ENCODE measurements around the gene PTPRR.
A peak's percentile ranks its signal among the peaks of the same experiment; 100 is the strongest.

PTPRR gene

DNA sequence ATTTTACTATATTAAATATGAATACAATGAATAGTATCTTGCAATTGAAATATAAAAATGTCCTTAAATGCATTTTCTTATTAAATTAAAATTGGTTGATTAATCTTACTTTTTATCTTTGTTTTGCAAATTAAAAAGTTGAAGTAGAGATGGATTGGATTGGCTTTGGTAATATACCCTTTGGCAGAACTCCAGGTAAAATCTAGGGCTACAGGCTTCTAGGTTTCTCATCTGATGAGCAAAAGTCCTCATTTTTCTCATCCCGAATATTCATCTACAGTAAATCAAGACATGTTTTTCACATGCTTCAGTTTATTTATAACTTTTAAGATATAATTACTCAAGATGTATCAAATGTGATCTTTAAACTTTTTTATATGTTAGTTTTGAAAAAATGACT lies 2.2 kb downstream of the PTPRR start:
- DNase-seq (ENCODE audit: low spot score): no peak

DNA sequence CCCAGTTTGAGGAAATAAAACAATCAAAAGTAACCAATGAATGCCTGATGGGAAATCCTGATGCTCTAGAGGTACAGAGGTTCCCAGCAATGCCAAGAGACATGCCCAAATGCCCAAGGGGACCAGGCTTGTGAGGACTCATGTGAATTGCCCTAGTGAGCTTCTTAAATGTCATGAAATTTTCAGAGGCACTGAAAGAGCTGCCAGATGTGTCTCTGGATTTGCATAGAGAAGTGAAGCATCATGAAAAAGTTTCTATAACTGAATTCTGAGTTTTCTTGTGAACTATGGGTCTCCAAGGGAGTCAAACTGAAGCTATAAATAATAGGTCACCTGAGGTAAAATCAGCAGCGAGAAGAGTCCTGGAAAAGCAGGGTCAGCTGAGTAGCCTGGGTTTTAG lies 9.9 kb downstream of the PTPRR start:
- DNase-seq (ENCODE audit: low spot score): no peak

DNA sequence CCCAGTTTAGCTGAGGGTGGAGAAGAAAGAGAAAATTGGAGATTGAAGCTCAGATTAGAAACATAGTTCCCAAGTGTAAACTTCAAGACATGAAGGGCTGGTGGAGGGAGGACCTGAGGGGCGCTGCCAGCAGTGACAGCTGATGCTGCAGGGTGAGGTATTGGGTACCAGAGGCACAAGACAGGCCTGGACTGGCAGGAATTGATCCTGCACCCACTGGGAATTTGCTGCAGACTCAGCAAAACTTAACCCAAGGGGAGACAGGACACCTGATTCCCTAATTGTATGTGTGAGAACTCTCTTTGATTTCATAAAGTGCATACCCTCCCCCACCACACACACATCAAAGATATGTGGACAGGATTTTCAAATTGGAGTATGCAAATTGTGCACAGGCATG lies 11.6 kb downstream of the PTPRR start:
- DNase-seq (ENCODE audit: low spot score): no peak

DNA sequence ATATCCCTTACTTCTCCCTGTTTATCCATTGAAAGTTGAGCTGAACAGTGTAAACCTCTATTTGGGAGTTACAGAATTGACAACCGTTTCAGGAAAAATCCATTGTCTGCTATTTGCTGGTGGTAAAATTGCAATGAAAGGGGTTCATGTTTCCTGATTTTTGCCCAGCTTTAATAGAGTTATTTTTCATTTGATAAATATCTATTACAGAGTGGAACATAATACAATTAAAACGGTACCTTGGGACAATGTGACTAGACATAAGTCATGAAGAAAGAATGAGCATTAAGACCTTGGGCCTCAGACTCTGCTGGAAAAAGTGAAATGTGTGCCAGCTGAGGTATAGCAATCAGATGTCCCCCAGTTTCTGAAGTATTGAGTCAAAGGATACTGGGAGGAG lies 13.1 kb downstream of the PTPRR start:
- no peak for DNase-seq (ENCODE audit: low spot score)

DNA sequence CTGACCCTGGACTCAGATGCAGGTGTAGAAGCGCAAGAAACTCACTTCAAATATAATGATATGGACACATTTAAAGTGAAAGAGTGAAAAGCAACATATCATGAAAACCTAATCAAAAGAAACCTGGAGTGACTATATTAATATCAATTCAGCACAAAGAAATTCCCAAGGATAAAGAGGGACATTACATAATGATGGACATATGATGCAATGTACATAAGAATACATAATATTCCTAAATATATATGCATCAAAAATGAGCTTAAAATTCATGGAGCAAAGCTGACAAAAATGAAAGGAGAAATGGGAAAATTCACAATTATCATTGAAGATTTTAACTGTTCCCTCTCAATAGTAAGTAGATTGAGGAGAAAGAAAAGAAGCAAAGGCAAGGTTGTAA lies 24.6 kb downstream of the PTPRR start:
- DNase-seq (ENCODE audit: low spot score): no peak

DNA sequence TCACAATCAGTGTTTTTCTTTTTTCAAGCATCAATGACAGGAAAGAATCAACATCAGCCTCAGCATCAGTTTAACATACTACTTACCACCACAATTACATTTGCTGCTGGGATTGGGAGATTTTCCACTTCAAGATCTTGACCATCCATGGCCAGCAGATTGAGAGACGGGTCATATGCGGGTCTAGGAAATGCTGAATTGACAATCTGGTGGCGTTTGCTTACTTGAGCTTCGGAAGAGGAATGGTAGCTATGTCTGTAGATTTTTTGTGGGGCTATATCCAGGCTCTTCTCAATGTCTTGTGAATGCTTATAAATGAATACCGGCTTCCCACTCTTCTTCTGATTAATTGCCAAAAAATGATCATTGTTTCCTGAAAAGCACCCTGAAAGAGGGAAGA lies 27.9 kb downstream of the PTPRR start:
- DNase-seq (ENCODE audit: low spot score): no peak

DNA sequence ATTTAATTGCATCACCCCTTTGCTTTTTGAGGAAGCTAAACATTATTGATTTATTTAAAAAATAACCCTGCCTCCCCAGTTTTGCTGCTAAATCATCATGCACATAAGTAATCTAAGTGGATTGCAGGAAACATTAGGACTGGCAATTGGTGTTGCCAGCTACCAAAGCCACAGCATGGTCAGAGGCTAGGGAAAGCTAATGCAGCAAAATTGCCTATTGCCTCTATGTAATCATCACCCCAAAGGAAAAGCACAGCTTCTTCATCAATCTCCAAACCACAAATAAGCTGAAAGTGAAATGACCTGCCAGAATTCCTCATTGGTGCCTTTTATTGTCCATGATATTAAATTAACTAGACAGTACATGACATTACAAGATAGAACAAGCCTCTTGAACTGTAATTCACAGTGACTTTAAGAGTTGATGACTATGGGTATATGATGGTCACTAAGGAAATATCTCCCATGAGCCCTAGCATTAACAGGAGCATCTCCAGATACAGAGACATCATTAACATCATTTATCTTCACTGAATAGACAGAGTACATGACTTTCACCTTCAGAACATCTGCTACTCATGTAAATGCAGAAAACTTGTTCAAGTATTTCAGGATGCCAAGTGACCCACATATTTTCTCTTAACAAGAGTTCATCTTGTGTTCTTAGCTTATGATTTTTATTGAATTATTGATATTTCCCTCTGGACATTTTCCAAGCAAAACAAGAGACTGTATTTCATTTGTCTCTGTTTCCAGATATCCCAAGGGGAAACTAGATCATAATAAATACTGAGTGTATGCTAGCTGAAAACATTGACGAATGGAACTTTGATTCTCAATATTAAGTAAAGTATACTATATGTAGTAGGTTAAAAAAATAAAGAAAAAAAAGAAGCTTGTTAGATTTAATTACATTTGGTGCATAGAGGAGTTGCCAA lies 29.4 kb downstream of the PTPRR start:
- no peak for DNase-seq (ENCODE audit: low spot score)

DNA sequence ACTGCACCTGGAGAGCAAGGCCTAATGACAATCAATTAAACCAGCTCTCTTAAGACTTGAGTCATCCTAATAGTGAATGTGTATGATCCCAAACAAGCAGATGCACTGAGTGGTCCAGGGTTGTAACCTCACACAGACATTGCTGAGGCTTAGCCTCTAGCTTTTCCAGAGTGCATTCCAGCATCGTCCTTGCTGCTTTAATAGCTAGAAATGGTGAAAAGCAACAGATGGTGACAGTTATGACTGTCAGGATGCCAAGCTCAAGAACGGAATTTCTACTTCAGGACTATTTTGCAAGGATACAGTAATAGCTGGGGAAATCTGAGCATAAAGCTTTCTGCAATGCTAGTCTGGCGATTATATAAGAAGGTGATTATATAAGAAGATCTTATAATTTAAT lies 34.6 kb downstream of the PTPRR start:
- DNase-seq (ENCODE audit: low spot score): peak; percentile 30

DNA sequence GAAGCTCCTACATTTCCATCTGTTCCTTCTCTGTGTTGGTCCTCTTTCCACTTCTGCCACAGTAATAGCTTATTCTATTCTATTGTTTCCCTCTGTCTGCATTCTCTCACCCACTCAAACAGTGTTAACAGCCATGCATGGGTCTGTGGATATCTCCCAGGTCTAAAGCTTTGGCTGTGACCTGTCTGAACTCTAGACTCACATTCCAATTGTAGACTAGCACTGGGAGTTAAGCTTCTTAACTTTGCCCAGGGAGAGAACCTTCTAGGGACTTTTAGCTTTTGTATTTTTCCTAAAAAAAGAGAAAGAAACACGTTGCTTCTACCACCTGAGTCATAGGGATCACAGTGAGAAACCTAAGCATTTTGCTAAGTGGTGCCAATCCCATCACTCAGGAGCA lies 36.7 kb downstream of the PTPRR start:
- no peak for DNase-seq (ENCODE audit: low spot score)

DNA sequence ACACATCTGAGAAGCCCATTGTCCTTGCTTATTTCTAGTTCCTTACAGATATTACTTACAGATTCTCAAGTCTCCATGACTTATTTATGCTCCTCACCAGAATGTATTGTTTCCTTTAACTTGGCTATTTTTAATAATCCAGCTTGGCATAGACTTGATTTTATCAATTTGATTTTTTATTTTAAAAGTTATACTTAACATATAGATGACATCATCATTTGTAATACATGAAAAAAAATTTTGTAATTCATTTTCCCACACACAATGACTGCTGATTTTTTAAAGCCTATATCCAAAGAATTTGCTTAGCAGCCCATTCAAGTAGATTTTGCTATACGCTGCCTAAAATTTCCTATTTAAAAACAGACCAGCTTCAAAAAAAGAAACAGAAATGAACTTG lies 39.8 kb downstream of the PTPRR start:
- DNase-seq (ENCODE audit: low spot score): no peak

DNA sequence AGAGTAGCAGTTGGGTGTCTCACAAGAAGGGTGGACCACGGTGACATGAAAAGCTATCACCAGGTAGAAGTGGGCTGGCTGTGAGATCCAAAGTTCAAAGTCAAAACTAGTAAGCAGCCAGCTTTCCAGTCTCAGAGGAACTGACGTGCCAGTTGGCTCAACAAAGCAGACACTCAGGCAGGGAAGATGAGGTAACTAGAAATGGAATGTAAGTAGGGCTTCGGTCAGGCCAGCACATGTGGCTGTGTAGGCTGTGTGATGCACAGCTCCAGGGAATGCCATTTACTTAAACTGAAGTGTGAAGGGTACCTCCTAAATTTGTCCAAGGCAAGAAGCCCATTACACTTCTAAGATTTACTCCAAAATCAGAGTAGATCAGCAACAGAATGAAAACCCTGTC lies 43.6 kb downstream of the PTPRR start:
- no peak for DNase-seq (ENCODE audit: low spot score)

DNA sequence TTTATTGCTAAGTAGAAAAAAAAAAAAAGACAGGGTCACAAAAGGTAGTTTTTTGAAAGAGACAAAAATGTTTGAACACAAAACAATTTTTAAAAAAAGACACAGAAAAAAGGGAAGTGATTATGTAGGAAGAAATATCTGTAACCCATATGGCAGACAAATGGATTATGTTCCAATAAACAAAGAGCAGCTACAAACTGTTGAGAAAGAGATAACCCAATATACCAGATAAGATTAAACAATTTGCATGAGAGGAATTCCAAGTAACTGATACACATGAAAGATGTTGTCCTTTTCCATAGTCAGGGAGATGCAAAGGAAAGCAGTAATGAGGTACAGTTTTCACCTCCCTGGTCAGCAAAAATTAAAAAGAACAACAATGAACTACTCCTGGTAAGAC lies 44.9 kb downstream of the PTPRR start:
- no peak for DNase-seq (ENCODE audit: low spot score)

DNA sequence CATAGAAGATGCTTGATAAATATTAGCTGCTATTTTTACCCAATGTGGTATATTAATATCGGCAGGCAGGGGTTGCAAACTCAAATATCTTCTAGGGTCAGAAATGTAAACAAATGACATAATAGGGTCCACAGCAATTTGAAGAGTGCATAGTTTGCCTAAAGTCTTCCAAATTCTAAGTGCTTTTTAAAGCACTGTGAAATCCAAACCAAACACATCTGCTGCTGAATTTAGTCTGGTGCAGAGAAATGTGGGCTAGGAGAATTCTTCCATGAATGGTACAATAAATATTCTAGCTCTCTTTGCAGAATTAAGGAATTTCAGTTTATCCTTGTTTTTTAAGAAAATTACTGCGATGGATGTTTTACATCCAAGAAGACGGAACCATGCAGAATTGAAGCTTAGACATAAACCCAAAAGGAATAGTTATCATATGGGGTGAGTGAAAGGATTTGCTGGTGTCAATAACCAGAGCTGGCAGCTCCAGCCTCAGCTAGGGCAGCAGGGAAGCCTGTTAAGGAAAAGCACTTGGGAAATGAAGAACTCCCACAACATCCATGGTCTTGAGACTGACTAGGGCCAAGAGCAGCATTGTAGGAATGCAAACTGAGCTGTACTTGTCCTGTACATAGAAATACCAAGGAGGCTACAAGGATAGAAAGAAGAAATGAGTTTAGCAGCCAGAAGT lies 65.5 kb downstream of the PTPRR start:
- no peak for DNase-seq (ENCODE audit: low spot score)

DNA sequence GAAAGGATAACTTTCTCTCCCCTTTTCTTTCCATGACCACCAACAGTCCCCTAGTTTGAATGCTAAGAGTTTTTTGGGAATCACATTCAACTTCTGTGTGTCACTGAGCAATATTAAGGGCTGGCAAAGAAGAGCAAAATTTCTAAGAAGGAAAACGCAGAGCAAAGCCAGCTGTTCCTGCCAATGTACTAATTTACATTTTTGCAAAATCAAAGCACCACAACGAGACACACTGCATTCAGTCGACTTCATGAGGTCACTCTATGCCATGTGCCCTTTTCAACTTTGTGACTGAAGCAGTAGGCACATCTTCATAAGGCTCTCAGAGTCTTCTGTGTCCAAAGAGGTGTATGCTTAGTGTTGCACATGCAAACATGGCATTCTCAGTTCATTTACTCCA lies 66.4 kb downstream of the PTPRR start:
- no peak for DNase-seq (ENCODE audit: low spot score)

DNA sequence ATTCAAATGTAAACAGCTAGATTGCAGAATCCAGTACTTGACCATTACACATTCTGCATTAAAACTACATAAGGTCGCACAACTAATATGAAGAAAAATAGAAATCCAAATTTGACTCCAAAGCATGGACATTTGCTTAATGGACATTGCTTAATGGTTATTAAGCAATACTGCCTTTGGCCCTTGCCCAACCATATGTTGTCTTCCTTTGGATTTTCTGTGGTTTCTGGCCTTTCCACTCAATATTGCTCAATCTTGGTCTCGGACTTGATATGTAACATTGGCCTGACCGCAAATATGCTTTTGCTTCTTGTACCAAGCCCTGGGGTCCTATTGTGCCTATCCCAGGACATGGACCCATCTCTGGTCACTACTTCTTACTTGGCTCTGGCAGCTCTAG lies 67.2 kb downstream of the PTPRR start:
- no peak for DNase-seq (ENCODE audit: low spot score)

DNA sequence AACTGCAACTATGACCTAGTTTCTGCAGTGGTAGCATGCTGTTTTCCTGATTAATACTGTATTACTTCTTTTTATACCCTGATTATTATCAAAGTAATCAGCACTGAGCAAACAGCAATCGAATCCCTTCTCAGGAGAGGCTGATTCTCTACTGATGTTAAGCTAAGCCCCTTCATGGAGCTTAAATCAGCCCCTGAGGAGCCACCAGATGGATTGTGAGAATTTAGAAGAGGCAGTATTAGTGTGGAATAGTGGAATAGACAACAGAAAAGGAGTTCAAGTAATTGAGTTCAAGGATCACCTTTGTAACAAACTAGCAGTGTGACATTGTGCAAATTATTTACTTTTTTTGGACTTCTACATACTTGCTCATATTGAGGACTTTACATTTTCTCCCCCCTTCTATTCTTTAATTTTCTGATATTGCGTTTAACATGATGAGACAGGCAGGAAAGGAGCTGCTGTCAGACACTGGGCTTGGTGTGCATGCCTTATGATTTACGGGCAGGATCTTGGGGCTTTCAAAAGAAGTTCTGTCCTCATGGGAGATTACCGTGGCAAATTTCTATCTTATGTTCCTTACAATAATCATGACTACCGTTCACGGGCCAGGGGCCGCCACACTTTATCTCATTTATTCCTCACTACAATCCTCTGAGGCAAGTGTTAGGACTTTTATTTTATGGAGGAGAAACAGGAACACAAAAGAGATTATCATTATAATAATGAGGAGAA lies 68.0 kb downstream of the PTPRR start:
- no peak for DNase-seq (ENCODE audit: low spot score)

DNA sequence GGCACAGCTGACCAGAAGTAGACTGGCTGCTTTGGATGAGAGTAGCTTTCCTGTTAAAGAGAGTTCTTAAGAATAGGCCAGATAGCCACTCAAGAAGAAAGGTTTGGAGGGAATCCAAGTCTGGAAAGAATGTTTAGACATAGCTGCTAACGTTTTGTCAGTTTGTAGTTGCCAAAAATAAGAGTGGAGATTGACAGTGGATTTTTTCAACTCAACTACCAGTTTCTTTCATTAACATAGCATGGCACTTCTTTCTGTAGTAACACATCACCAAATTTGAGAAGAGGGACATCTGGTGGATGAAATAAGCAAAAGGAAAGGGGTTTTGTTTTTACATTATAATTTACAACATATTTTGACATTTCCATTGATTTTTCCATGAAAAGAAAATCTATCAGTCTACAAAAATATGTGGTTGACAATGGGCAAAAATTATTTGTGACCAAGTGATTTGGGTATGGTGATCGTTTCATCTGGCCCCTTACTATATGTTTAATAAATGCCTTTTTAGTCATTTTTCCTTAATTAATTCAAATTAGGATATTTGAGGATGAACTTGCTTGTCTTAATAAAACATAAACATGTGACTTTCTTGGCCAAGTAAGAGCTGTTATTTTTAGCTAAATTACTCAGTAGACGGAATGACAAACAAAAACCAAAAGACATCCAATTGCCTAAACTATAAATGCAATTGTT lies 71.1 kb downstream of the PTPRR start:
- peak; percentile 18 for DNase-seq (ENCODE audit: low spot score)

DNA sequence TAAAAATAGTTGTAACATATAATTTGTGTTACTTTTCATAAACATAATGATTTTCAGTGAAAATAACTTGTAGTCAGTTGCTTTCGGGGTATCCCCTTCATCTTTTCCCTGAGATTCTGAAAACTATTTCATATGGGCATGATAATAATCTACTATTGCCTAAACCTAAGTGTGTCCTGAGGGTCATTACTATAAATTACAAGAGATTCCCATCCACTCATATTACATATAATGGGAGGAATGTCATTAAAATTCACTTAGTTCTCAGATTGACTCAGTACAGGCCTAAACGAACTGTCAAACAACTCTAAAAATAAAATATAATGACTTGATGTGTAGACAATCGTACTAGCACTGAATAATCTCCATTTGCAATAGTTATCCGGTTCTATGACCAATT lies 72.7 kb downstream of the PTPRR start:
- DNase-seq (ENCODE audit: low spot score): no peak

DNA sequence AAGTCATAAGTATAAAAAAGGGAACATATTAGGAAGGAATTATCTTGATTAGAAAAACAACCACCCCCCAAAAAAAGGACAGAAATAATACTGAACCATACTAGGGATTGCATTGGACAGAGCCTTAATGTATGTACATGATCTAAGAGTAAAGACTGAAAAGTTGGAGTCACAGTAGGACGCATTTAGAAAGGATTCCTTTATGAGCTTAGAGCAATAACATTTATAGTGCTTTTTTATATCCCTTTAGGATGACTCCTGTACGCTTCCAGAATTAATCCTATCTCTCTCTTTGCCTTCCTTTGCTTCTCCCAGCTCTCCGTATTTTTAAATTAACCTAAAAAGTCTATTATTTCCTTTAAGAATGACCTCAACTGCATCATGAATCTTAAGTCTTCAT lies 75.3 kb downstream of the PTPRR start:
- DNase-seq (ENCODE audit: low spot score): no peak

DNA sequence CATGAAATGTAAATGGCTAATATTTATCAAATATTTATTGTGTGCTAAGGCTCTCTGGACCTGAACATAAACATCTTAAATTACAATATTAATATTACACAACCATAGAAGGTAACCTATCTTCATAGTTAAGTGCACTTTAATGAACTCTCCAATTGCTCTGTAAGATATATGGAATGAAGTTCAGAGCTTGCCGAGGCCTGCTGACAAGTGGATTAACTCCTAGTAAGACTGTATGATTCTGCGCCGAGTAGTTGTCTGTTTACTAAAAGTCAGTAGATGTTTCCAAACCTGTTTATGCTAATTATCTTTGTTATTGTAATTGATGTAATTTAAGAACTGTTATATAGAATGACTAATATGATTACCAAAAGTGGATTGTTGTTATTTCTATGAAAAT lies 77.2 kb downstream of the PTPRR start:
- DNase-seq (ENCODE audit: low spot score): no peak

DNA sequence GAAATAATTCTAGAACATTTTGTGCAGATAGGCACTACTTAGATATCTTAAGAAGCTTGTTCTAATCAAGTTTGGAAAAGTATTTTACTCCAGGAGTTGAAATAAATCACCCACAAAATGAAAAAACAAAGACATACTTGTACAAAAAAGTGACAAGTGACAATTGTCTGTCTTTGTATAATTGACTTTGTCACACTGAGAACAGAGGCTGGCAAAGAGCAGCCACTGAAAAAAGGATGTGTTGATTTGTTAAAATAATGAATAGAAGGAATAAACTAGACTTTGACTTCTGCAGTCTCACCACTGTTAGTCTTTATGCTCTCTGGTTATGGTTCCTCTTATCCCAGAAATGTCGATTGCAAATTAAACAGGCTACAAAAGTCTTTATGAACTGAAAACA lies 77.6 kb downstream of the PTPRR start:
- peak; percentile 76 for DNase-seq (ENCODE audit: low spot score)

DNA sequence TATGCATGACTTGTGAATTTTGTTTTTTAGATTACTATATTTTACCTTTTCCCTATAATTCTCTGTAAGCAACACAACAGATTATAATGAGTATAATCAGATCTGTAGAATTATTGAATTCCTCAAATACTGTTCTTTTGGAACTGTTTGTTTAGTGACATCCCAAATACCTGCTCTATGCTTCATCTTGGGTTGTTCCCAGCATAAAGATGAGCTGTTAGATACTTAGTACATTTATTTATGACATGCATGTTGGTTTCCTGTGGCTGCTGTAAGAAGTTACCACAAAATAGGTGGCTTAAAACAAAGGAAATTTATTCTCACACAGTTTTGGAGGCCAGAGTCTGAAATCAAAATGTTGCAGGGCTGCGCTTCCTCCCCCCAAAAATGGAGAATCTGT lies 78.4 kb downstream of the PTPRR start:
- DNase-seq (ENCODE audit: low spot score): no peak
